OCI-LY7 (cell line): ENCODE data around the gene TTYH1.

Source experiments
- CTCF ChIP-seq: fragments of 200-600 bp; sonication (generic); conservative IDR thresholded peaks from 2 replicates; pipeline ENCODE4 v1.5.1; 2014; ENCODE audit warnings: mild to moderate bottlenecking, antibody characterized with exemption, low read length, moderate library complexity, mixed read lengths
- EZH2phosphoT487 ChIP-seq: fragments of 200-600 bp; sonication (generic); IDR thresholded peaks from 2 replicates; pipeline ENCODE4 v1.6.1; 2018; ENCODE audit warnings: low read depth, borderline replicate concordance, mild to moderate bottlenecking, mixed run types, antibody characterized with exemption, low read length, moderate library complexity, mixed read lengths

DNA sequence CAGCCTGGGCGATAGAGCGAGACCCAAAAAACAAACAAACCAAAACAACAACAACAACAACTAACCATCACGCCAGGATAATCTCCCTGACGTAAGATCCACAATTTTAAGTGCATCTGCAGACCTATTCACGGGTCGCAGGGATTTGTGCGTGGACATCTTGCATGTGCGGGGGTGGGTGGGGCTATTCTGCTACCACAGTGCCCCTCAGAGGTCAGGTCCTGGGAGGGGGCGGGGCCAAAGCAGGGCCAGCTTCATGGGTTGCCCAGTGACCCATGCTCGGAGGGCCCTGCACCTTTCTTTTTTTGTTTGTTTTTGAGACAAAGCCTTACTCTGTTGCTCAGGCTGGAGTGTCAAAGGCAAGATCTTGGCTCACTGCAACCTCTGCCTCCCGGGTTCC lies 60.4 kb downstream of the TTYH1 start:
- TF ChIP-seq CTCF: no peak
- TF ChIP-seq EZH2phosphoT487: no peak
